Measurements from ENCODE around the gene GALNT8.

The GALNT8 gene

GRCh38 chr12:4766445-4766844 is 46.2 kb downstream of the GALNT8 start:
- TF ChIP-seq, protein P1, sequence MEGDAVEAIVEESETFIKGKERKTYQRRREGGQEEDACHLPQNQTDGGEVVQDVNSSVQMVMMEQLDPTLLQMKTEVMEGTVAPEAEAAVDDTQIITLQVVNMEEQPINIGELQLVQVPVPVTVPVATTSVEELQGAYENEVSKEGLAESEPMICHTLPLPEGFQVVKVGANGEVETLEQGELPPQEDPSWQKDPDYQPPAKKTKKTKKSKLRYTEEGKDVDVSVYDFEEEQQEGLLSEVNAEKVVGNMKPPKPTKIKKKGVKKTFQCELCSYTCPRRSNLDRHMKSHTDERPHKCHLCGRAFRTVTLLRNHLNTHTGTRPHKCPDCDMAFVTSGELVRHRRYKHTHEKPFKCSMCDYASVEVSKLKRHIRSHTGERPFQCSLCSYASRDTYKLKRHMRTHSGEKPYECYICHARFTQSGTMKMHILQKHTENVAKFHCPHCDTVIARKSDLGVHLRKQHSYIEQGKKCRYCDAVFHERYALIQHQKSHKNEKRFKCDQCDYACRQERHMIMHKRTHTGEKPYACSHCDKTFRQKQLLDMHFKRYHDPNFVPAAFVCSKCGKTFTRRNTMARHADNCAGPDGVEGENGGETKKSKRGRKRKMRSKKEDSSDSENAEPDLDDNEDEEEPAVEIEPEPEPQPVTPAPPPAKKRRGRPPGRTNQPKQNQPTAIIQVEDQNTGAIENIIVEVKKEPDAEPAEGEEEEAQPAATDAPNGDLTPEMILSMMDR (IDR thresholded peaks at IDR 0.05; ENCODE audit: low read depth, low read length) = no peak
- no peak for DNase-seq (ENCODE audit: low read depth in 2 of 2)
- no peak overlapping the region for H3K4me3 ChIP-seq (replicated peaks in 1 of 2; ENCODE audit: low read depth in 2 of 2, low read length in 2 of 2)

DNA sequence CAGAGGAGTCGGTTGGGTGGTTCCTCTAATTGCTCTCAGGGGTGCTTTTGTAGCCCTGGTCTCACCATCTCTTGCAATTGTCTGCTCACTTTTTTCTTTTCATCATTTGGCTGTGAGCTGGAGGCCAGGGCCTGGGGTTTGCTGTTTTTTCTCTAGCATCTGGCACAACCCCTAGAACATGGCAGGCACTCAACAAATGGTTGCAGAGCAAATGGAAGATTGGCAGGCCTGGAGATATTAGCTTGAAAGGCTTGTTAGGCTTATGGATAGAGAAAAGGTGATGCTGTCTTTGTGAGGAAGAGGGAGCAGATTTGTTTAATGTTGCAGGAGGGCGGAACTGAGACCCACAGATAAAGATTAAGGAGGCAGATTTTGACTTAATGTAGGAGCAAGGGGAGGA is 47.0 kb downstream of the GALNT8 start:
- no peak for DNase-seq (ENCODE audit: low read depth in 2 of 2)
- TF ChIP-seq, protein P1 (IDR thresholded peaks at IDR 0.05; ENCODE audit: low read depth, low read length) = no peak
- no peak overlapping the region for H3K4me3 ChIP-seq (replicated peaks in 1 of 2; ENCODE audit: low read depth in 2 of 2, low read length in 2 of 2)

GRCh38 chr12:4768341-4768740 is 48.1 kb downstream of the GALNT8 start:
- TF ChIP-seq, protein P1 (IDR thresholded peaks at IDR 0.05; ENCODE audit: low read depth, low read length) = no peak
- H3K4me3 ChIP-seq (replicated peaks in 1 of 2; ENCODE audit: low read depth in 2 of 2, low read length in 2 of 2) = no peak overlapping the region
- DNase-seq (ENCODE audit: low read depth in 2 of 2) = peak in 1 of 2 donors; percentile 18

DNA sequence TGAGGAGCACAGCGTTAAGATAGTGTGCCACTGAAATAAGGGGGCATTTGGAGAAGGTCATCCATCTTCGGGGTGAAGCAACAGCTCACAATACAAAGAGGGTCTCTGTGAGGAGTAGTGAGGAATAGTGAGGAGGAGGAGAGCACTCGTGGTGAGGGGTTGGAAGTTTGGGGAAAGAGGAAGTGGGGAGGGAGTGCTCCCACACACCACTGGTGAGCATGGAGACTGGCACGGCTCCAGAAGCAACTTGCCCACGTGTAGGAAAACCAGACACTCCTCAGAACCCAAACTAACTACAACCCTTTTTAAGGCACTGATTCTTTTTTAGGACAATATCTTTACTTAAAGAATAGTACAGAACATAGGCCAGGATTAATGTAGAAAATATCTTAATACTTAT is 48.9 kb downstream of the GALNT8 start:
- DNase-seq (ENCODE audit: low read depth in 2 of 2) = no peak
- TF ChIP-seq, protein P1 (IDR thresholded peaks at IDR 0.05; ENCODE audit: low read depth, low read length) = no peak
- no peak overlapping the region for H3K4me3 ChIP-seq (replicated peaks in 1 of 2; ENCODE audit: low read depth in 2 of 2, low read length in 2 of 2)

- H3K4me3 ChIP-seq (replicated peaks in 1 of 2; ENCODE audit: low read depth in 2 of 2, low read length in 2 of 2) = no peak overlapping the region
- TF ChIP-seq, protein P1 (IDR thresholded peaks at IDR 0.05; ENCODE audit: low read depth, low read length) = no peak
- DNase-seq (ENCODE audit: low read depth in 2 of 2) = no peak
Measured at GRCh38 chr12:4771172-4771959, 51.2 kb downstream of the GALNT8 start.

DNA sequence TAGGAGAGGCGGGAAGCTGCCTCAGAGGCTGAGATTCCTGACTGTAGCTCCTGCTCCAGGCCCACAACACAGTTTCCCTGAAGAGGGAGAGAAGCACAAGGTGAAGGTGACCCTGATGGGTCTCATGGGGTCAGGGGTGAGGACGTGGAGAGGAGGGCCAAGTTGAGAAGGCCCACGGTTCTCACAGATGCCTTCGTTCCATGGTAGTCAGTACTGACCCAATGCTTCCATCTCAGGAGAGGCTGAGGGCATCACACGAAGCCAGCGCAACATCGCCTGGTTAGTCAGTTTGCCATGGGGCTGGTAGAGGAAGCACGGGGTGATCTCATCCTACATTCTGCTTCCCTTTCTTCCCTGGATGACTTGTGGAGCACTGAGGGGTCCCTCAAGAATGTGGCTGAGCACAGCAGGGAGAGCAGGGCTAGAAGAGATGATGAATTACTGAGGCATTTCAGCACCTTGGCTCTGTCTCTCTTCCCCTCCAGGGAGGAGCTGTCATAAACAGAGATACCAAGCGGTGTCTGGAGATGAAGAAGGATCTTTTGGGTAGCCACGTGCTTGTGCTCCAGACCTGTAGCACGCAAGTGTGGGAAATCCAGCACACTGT is 51.9 kb downstream of the GALNT8 start:
- H3K4me3 ChIP-seq (replicated peaks in 1 of 2; ENCODE audit: low read depth in 2 of 2, low read length in 2 of 2) = no peak overlapping the region
- TF ChIP-seq, protein P1 (IDR thresholded peaks at IDR 0.05; ENCODE audit: low read depth, low read length) = no peak
- no peak for DNase-seq (ENCODE audit: low read depth in 2 of 2)

Measured in cardiac fibroblast (primary cell).